ENCODE data around the gene BMPR2.
"Not testable (repeated sequence)": the region's sequence is repeated elsewhere in the genome, so short reads cannot be mapped to it uniquely, and the experiment has no call there.

The BMPR2 gene

GRCh38 chr2:202386495-202386894 lies 10.4 kb downstream of the BMPR2 start:
- not testable (repeated sequence) for DNase-seq

GRCh38 chr2:202387608-202388342 lies 11.6 kb downstream of the BMPR2 start:
- no peak for DNase-seq

GRCh38 chr2:202400941-202401340 lies 24.8 kb downstream of the BMPR2 start:
- DNase-seq: no peak

GRCh38 chr2:202405798-202406197 lies 29.7 kb downstream of the BMPR2 start:
- DNase-seq: no peak

GRCh38 chr2:202406445-202406978 lies 30.4 kb downstream of the BMPR2 start:
- DNase-seq: no peak

- no peak for DNase-seq
These were observed 32.5 kb downstream of the BMPR2 start for GRCh38 chr2:202408546-202409140.

GRCh38 chr2:202410092-202410491 lies 34.0 kb downstream of the BMPR2 start:
- DNase-seq: no peak

- no peak for DNase-seq
These were observed 35.0 kb downstream of the BMPR2 start for GRCh38 chr2:202411097-202411496.

- DNase-seq: no peak
These were observed 41.9 kb downstream of the BMPR2 start for GRCh38 chr2:202418027-202418426.

- no peak for DNase-seq
These were observed 42.4 kb downstream of the BMPR2 start for GRCh38 chr2:202418511-202418910.

GRCh38 chr2:202423139-202423538 lies 47.0 kb downstream of the BMPR2 start:
- DNase-seq: no peak

- no peak for DNase-seq
These were observed 48.9 kb downstream of the BMPR2 start for GRCh38 chr2:202425036-202425435.

GRCh38 chr2:202426751-202427150 lies 50.6 kb downstream of the BMPR2 start:
- no peak for DNase-seq

GRCh38 chr2:202429164-202429980 lies 53.2 kb downstream of the BMPR2 start:
- no peak for DNase-seq

GRCh38 chr2:202432776-202433175 lies 56.6 kb downstream of the BMPR2 start:
- no peak for DNase-seq

- no peak for DNase-seq
These were observed 58.3 kb downstream of the BMPR2 start for GRCh38 chr2:202434472-202434871.

GRCh38 chr2:202436626-202437025 lies 60.5 kb downstream of the BMPR2 start:
- no peak for DNase-seq

- not testable (repeated sequence) for DNase-seq
These were observed 64.0 kb downstream of the BMPR2 start for GRCh38 chr2:202440117-202440516.

GRCh38 chr2:202442882-202443281 lies 66.8 kb downstream of the BMPR2 start:
- no peak for DNase-seq

- no peak for DNase-seq
These were observed 67.9 kb downstream of the BMPR2 start for GRCh38 chr2:202444000-202444399.

- DNase-seq: no peak
These were observed 73.2 kb downstream of the BMPR2 start for GRCh38 chr2:202449344-202449743.

- no peak for DNase-seq
These were observed 74.7 kb downstream of the BMPR2 start for GRCh38 chr2:202450785-202451184.

- no peak for DNase-seq
These were observed 76.6 kb downstream of the BMPR2 start for GRCh38 chr2:202452744-202453143.

- DNase-seq: no peak
These were observed 78.4 kb downstream of the BMPR2 start for GRCh38 chr2:202454536-202454935.
